Right lobe of liver (tissue), 4 donors: ENCODE data around the gene EFCAB10.

Experiments used
- CTCF ChIP-seq, 4 donors: fragments of 200-600 bp in 3 of 4; fragments of 450-650 bp in 1 of 4; IDR thresholded peaks; one replicate each; pipeline versions ENCODE4 v1.5.1 to v1.8.0; 2016 to 2022; ENCODE audit warnings: antibody characterized with exemption in 4 of 4, mild to moderate bottlenecking in 2 of 4
- POLR2A ChIP-seq: fragments of 450-650 bp; IDR thresholded peaks from one replicate; pipeline ENCODE4 v1.6.1; 2017; ENCODE audit warnings: antibody characterized with exemption, mild to moderate bottlenecking
- donor health status: DM: no; HTN: no; CAD: no.
- donor health status: DM: no; HTN: no; CAD: no.
- donor health status: DM: no; HTN: yes; CAD: no.

DNA sequence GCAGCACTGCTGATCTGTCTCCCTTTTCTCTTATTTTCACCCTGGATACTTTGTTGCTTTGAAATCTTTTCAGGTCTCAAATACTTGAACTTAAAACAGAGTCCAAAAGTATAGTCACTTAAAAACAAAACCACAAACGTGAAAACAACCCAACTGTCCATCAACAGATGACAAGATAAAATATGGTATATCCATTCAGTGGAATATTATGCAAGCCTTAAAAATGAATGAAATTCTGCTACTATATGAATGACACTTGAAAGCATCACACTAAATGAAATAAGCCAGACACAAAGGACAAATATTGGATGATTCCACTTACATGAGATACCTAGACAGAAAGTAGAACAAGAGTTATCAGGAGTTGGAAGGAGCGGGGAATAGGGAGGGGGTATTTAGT is 44.7 kb upstream of the EFCAB10 start:
- TF ChIP-seq POLR2A, result no peak
- no peak for TF ChIP-seq CTCF (IDR thresholded peaks at IDR 0.05)
